Activated CD8-positive, alpha-beta memory T cell treated with anti-CD3 and anti-CD28 coated beads for 1 hour (primary cell): ENCODE data around the gene WDR27.

Experiments used
- DNase-seq, 2 donors: peaks; one replicate each; pipeline ENCODE4 v3.0.0-alpha.2; 2020; ENCODE audit warnings: low read depth in 1 of 2; ENCODE audit errors: extremely low read depth in 1 of 2

The WDR27 gene

GRCh38 chr6:169641461-169642085 lies 60.3 kb downstream of the WDR27 start:
- DNase-seq: no peak

GRCh38 chr6:169640983-169641382 lies 60.8 kb downstream of the WDR27 start:
- DNase-seq: no peak

GRCh38 chr6:169640351-169640852 lies 61.4 kb downstream of the WDR27 start:
- DNase-seq: no peak

- DNase-seq: no peak
These were observed 62.1 kb downstream of the WDR27 start for GRCh38 chr6:169639653-169640278.

GRCh38 chr6:169638915-169639314 lies 62.9 kb downstream of the WDR27 start:
- no peak for DNase-seq

GRCh38 chr6:169638388-169638787 lies 63.4 kb downstream of the WDR27 start:
- no peak for DNase-seq

- DNase-seq: no peak
These were observed 66.5 kb downstream of the WDR27 start for GRCh38 chr6:169635345-169635744.

- DNase-seq: no peak
These were observed 69.0 kb downstream of the WDR27 start for GRCh38 chr6:169632841-169633240.

GRCh38 chr6:169629256-169629655 lies 72.6 kb downstream of the WDR27 start:
- no peak for DNase-seq

GRCh38 chr6:169627736-169628607 lies 73.9 kb downstream of the WDR27 start:
- DNase-seq: no peak

- DNase-seq: no peak
These were observed 75.2 kb downstream of the WDR27 start for GRCh38 chr6:169626649-169627048.

- no peak for DNase-seq
These were observed 75.7 kb downstream of the WDR27 start for GRCh38 chr6:169626169-169626568.

GRCh38 chr6:169625376-169625775 lies 76.5 kb downstream of the WDR27 start:
- DNase-seq: no peak

GRCh38 chr6:169624785-169625184 lies 77.0 kb downstream of the WDR27 start:
- DNase-seq: no peak

GRCh38 chr6:169623975-169624374 lies 77.9 kb downstream of the WDR27 start:
- DNase-seq: no peak

- no peak for DNase-seq
These were observed 78.5 kb downstream of the WDR27 start for GRCh38 chr6:169623343-169623742.

- no peak for DNase-seq
These were observed 79.2 kb downstream of the WDR27 start for GRCh38 chr6:169622618-169623017.

GRCh38 chr6:169621311-169621710 lies 80.5 kb downstream of the WDR27 start:
- DNase-seq: no peak

GRCh38 chr6:169620171-169621130 lies 81.4 kb downstream of the WDR27 start:
- DNase-seq: no peak

GRCh38 chr6:169619650-169620049 lies 82.2 kb downstream of the WDR27 start:
- DNase-seq: no peak
